Erythroblast (primary cell): ENCODE measurements around the gene LSM5.
"Not testable (repeated sequence)": the region's sequence is repeated elsewhere in the genome, so short reads cannot be mapped to it uniquely, and the experiment has no call there.

ENCODE experiments used
- DNase-seq, 2 experiments: peaks; one replicate each; lab custom pipeline; 2025; lab: John Stamatoyannopoulos, UW
- GATA1 ChIP-seq: IDR thresholded peaks from 2 replicates; pipeline ENCODE4 v1.6.1; 2011; ENCODE audit warnings: low read depth, mild to moderate bottlenecking, control low read depth, low read length, moderate library complexity
- POLR2A ChIP-seq: IDR thresholded peaks from 2 replicates; pipeline ENCODE4 v1.6.1; 2011; ENCODE audit warnings: mild to moderate bottlenecking, low read length

LSM5 gene

DNA sequence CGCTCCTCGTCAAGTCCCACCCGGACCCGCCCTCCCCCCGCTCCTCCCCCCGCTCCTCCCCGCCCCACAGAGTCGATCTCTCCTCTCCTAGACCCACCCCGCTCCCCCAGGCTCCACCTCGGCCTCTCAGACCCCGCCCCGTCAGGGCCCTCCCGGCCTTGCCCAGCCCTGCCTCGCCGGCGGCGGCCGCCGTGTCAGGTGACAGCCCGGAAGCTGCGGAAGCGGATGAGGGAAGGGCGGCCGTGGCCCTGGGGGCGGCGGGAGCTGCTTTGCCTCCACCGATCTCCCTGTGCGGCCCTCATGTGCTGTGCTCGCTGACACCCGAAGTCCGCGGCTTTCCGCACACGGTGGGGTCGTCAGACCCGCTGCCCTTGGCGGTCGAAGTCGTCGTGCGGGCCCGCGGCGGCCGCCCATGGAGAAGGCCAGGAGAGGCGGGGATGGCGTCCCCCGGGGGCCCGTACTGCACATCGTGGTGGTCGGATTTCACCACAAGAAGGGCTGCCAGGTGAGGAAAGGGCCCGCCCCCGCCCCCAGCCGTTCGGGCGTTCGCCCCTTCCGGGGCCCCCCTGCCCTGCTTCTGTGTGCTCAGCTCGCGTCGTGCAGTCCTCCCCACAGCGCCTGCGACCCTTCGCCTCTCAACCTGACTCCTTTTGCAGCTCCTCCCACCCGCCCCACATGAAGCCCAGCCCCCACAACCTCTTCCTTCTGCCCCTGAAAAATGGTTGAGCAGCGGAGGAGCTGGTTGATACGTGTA is 5.3 kb upstream of the LSM5 start, which contains the start of gene AVL9:
TSS of gene AVL9 (plus strand) at position 192 of the 754 bp plus-strand sequence. CDS start at position 413, 221 bp downstream.
- TF ChIP-seq POLR2A (peak; percentile 87), GATA1 (no peak)
- peak; percentile 96 to 97 for DNase-seq

DNA sequence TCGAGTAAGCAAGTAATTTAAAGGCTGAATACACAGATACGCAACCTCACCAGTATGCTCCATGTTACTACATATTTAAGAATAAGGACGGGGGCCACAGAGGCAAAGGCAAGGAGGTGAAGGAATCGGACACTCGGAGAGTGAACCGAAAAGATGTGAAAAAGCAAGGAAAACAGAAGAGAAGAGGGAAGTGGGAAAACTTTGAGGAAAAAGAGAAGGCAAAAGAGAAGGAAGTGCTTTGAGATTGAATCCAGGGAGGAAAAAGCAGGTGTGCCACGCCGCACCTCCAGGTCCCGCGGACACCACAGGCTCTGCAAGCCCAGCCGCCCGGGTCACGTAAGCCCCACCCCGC is 4.7 kb upstream of the LSM5 start:
- DNase-seq = no peak
- TF ChIP-seq GATA1 = no peak
- TF ChIP-seq POLR2A = peak; percentile 55

DNA sequence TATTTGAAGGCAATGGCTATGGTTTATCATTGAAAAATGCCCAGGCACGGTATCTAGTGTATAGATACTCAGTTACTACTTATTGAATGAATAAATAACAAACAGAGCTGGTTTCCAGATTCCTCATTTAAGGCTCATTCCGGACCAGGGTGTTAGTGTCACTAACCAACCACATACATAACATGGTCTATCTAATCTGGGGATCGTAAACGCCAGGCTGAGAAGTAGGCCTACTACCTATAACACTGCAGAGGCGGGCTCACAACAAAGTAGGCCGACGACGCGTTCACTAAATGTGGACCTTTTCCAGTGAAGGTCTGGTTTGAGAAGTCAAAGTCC is 423 bp downstream of the LSM5 start:
- DNase-seq = no peak
- TF ChIP-seq POLR2A (no peak), GATA1 (no peak)

DNA sequence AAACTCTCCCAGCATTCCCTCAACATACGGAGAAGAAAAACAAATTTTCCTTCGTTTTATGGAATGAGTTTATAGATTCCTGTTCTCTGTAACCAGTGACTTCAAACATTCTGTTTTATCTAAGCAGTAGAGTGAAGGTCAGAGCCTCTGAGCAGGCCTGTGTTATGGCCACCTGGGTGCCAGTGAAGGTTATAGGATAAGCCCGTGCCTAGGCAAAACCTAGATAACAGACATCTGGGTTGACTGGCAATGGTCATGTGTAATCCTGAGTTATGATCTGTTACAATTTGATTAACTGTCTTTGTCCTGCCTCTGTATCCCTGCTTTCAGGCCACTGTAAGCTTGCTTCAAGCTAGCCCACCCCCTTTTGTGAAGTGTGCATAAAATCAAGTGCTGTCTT is 8.3 kb downstream of the LSM5 start:
- peak in 1 of 2 experiments; percentile 37 for DNase-seq
- TF ChIP-seq GATA1 (no peak), POLR2A (no peak)

DNA sequence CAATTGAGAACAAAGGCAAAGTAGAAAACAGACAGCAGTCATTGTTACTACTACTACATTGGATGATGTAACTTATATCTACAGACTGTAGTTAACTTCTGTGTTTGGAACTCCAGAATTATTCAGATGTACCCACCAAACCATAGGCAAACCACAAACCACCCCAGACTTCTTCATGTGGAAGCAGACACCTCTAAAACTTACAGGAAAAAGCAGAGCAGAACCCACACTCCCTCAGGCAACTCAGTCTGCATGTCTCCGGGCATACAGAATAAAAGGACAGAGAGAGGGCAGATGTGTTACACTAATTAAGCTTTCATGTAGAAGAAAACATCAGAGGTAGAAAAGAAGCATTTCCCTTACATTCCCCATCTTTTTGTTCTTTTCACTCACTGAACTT is 9.0 kb downstream of the LSM5 start:
- TF ChIP-seq GATA1 (no peak), POLR2A (no peak)
- DNase-seq = no peak

DNA sequence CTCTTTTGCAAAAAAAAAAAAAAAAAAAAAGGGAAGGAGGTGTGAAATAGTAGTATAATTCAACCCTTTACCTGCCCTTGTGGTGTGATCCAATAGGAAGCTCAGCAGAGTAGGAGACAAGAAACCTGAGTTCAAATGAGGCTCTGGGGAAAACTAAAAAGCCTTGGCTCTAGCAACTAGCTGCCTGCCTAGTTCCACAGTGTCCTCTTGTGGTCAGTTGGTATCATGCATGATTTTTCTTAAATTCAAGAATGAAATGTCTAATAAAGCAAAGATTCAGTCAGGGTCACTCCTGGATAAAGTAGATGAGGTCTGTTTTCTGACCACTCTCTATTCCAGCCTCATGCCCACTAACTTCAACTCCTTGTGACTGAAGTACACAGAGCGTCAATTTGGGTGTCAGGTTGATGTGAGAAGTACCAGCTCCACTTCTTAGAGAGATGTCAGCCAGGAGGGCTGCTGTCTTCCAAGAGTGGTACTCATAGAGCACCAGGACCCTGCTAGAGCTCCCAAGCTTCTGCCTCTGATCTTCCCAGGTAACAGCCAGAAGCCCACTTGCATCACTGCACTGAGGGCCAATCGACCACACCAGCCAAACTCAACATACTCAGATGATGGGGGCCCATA is 10.5 kb downstream of the LSM5 start:
- TF ChIP-seq POLR2A (no peak), GATA1 (no peak)
- peak; percentile 56 to 66 for DNase-seq

DNA sequence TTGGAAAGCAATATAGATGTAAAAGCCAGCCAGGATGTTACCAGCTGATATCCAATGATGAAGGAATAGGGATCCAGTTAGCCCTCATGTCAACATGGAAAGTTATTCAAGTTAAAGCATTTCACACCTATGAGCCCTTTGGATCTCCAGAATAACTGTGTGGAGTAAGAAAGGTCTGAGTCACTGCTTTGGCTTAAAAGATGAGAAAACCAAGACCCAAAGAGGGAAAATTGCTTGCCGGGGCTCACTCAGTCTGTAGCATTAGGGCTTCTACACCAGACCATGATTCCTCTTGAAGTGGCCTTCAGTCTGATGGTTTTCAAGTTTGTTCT is 12.6 kb downstream of the LSM5 start:
- no peak for DNase-seq
- TF ChIP-seq POLR2A (no peak), GATA1 (no peak)

DNA sequence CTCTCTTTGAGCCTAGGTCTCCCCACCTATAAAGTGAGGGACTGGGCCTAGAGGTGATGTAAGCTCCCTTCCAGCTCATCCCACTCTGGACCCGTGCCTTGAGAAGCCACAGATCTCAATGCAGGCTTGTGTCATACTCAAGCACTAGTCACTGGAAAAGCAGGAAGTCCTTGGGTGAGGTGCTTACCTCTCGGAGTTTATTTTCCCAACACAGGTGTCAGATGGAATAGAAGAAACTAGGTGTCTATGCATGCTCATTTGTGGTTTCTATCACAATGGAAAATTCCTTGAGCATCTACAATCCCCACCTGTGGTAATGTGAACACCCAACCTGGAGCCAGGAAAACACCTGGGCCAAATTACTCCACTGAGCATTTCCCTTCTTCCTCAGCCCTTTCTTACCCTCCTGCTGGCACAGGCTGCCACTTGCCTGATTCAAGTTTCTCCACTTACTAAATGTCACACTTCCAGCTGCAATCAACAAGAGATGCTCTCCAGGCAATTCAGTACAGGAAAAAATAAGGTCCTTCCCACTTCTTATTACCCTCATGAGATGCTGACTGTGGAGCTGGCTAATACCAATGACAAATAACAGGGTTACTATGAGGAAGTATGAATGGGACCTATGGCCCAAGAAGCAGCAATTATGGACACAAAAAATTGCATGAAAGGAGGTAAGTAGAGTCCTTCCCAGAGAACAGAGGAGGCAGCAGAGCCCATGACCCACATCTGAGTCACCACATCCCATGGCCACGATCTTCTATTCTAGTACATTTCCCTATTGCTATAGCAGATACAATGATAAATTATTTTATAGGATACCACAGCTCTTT is 13.1 kb downstream of the LSM5 start:
- TF ChIP-seq GATA1 (no peak), POLR2A (no peak)
- no peak for DNase-seq

DNA sequence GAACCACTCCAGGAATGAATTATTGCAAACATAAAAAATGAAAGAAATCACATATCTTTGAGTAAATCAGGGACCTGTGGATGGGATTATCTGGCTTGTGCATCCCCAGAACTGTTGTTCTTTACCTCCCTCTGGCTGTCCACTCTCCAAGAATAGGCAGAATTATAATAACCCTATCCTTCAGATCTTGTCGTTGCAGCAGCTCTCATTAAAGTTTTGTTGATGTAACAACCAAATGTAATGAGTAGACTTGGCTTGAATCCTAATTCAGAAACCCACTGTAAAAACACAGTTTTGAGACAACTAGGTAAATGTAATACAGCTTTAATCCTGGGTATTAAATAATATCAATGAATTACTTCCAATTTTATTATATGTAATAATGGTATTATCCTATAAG is 16.2 kb downstream of the LSM5 start:
- DNase-seq = no peak
- TF ChIP-seq GATA1 (no peak), POLR2A (no peak)

DNA sequence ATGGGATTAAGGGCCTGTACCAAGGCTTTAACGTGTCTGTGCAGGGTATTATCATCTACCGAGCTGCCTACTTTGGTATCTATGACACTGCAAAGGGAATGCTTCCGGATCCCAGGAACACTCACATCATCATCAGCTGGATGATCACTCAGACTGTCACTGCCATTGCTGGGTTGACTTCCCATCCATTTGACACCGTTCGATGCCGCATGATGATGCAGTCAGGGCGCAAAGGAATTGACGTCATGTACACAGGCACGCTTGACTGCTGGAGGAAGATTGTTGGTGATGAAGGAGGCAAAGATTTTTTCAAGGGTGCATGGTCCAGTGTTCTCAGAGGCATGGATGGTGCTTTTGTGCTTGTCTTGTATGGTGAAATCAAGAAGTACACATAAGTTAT is 18.2 kb downstream of the LSM5 start:
- TF ChIP-seq GATA1 (no peak), POLR2A (no peak)
- no peak for DNase-seq

DNA sequence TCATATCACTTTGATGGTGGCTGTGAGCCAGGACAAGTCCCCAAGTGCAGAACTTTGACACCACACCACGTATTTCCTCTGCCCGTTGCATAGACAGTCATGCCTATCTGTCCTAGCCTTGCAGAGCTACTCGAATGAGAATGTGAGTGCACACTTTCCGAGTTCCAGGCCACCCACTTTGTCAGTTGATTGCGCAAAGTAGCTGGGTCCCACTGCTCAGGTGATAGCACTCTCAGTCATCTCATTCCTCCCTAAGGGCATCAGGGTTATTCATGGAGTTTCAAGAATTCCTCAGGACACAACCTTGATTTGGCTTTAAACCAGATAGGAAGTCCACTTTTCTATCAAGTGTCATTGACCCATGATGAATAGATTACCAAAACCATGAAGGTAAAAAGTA is 19.3 kb downstream of the LSM5 start:
- TF ChIP-seq GATA1 (no peak), POLR2A (no peak)
- DNase-seq = no peak

DNA sequence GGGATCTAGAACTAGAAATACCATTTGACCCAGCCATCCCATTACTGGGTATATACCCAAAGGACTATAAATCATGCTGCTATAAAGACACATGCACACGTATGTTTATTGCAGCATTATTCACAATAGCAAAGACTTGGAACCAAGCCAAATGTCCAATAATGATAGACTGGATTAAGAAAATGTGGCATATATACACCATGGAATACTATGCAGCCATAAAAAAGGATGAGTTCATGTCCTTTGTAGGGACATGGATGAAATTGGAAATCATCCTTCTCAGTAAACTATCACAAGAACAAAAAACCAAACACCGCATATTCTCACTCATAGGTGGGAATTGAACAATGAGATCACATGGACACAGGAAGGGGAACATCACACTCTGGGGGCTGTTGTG is 20.2 kb downstream of the LSM5 start:
- not testable (repeated sequence) for DNase-seq

DNA sequence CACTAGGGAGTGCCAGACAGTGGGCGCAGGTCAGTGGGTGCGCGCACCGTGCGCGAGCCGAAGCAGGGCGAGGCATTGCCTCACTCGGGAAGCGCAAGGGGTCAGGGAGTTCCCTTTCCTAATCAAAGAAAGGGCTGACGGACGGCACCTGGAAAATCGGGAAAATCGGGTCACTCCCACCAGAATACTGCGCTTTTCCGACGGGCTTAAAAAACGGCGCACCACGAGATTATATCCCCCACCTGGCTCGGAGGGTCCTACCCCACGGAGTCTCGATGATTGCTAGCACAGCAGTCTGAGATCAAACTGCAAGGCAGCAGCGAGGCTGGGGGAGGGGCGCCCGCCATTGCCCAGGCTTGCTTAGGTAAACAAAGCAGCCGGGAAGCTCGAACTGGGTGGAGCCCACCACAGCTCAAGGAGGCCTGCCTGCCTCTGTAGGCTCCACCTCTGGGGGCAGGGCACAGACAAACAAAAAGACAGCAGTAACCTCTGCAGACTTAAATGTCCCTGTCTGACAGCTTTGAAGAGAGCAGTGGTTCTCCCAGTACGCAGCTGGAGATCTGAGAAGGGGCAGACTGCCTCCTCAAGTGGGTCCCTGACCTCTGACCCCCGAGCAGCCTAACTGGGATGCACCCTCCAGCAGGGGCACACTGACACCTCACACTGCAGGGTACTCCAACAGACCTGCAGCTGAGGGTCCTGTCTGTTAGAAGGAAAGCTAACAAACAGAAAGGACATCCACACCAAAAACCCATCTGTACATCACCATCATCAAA is 25.4 kb downstream of the LSM5 start:
- DNase-seq = not testable (repeated sequence)

DNA sequence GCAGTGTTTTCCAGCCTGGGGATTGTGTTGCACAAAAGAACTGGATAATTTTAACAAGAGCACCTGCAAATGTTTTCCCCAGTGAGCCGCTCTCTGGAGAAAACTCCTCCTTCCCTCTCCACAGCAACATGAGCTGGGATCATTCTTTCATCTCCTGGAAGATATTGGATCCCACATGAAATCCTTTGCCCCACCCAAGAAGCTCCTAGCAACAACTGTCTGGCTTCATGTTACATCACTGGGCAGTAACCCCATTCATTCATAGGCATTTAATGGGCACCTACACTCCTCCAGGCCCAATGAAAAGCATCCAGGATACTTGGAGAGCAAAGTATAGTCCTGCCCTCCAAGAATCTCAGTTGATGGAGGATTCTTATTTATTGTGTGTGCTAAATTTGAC is 27.2 kb downstream of the LSM5 start:
- no peak for DNase-seq
- no peak for TF ChIP-seq POLR2A
- no peak for TF ChIP-seq GATA1
